ENCODE data around the gene NUDT3. TPM values are rescaled to one million over a fixed set of nuclear protein-coding genes. Genes with fewer than 3 reads are reported as not detected.

Gene NUDT3
- total RNA-seq, 4 donors from 2014 or later, result 51.6 to 88.7 (median 57.3) TPM

DNA sequence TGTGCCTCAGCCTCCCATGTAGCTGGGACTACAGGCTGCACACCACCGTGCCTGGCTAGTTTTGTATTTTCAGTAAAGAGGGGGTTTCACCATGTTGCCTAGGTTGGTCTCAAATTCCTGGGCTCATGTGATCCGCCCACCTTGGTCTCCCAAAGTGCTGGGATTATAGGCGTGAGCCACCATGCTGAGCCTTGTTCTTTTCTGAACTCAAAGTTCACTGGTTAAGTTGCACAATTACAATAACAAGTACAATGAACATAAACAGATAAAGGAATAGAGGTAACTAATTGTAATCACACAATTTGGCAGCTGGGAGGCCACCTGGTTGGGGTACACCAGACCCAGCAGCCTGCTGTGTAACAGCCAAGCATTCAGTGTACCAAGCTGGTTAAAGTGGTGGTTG is 6.7 kb downstream of the NUDT3 start:
- H3K4me3 ChIP-seq, result no peak overlapping the region
- H3K4me1 ChIP-seq, result peaks cover 0 to 96% (median 46%) of the 10 kb centered on the region in 4 donors
- H3K9me3 ChIP-seq, result no peaks in the 10 kb centered on the region
- 79 to 80% methylated on average over 3 of the region's 3 CpGs for WGBS, 2 donors
- no peaks in the 10 kb centered on the region for H3K27me3 ChIP-seq
- TF ChIP-seq EP300 (IDR thresholded peaks at IDR 0.05) (no peak), POLR2A (IDR thresholded peaks at IDR 0.05) (no peak)
- TF ChIP-seq, protein P1, sequence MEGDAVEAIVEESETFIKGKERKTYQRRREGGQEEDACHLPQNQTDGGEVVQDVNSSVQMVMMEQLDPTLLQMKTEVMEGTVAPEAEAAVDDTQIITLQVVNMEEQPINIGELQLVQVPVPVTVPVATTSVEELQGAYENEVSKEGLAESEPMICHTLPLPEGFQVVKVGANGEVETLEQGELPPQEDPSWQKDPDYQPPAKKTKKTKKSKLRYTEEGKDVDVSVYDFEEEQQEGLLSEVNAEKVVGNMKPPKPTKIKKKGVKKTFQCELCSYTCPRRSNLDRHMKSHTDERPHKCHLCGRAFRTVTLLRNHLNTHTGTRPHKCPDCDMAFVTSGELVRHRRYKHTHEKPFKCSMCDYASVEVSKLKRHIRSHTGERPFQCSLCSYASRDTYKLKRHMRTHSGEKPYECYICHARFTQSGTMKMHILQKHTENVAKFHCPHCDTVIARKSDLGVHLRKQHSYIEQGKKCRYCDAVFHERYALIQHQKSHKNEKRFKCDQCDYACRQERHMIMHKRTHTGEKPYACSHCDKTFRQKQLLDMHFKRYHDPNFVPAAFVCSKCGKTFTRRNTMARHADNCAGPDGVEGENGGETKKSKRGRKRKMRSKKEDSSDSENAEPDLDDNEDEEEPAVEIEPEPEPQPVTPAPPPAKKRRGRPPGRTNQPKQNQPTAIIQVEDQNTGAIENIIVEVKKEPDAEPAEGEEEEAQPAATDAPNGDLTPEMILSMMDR (IDR thresholded peaks at IDR 0.05), result no peak
- peak overlapping the region in 3 of 4 donors; percentile 23 to 87 (median 85) for H3K27ac ChIP-seq
- H3K36me3 ChIP-seq, result no peaks in the 10 kb centered on the region
- no peak for DNase-seq (ENCODE audit: low spot score in 2 of 2)

DNA sequence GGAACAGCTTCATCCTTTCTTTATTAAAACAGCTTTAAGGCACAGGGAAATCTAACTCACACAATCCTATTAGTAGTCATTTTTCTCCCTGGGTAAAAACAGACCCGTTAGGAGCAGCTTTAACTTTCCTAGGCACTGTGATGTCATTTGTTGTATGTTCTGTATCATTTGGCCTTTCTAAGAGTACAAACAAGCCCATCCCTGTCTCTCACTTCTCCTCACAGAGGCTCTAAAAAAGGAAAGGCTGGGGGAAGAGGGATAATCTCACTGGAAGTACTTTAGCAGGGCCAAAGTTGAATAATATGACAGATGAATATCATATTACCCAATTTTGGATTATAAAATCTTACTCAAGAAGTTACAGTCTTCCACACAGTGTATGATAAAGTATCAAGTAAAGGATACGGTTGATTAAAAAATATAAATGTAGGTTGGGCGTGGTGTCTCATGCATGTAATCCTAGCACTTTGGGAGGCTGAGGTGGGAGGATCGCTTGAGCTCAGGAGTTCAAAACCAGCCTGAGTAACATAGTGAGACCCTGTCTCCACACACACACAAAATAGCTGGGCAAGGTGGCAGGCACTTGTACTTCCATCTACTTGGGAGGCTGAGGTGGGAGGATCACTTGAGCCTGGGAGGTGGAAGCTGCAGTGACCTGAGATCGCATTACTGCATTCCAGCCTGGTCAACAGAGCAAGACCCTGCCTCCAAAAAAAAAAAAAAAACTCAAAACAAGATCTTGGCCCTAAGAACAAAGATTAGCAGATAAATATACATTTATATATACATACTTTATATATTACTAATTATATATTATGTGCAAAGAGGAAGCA is 7.9 kb downstream of the NUDT3 start:
- peaks cover 0 to 96% (median 42%) of the 10 kb centered on the region in 4 donors for H3K4me1 ChIP-seq
- no peaks in the 10 kb centered on the region for H3K9me3 ChIP-seq
- WGBS, 2 donors, result 64 to 65% methylated on average over 5 of the region's 5 CpGs
- H3K27me3 ChIP-seq, result no peaks in the 10 kb centered on the region
- TF ChIP-seq EP300 (IDR thresholded peaks at IDR 0.05) (no peak), POLR2A (IDR thresholded peaks at IDR 0.05) (no peak)
- TF ChIP-seq, protein P1 (IDR thresholded peaks at IDR 0.05), result no peak
- no peak for DNase-seq (ENCODE audit: low spot score in 2 of 2)
- H3K36me3 ChIP-seq, result peaks cover 0 to 2% (median 0%) of the 10 kb centered on the region in 3 donors
- peak overlapping the region; percentile 54 to 87 (median 73) for H3K27ac ChIP-seq
- H3K4me3 ChIP-seq, result no peak overlapping the region

- Histone ChIP-seq H3K9me3 (no peaks in the 10 kb centered on the region), H3K27ac (peak overlapping the region; percentile 54 to 87 (median 73)), H3K4me3 (no peak overlapping the region), H3K27me3 (no peaks in the 10 kb centered on the region), H3K4me1 (peaks cover 0 to 95% (median 39%) of the 10 kb centered on the region in 4 donors), H3K36me3 (peaks cover 0 to 6% (median 0%) of the 10 kb centered on the region in 3 donors)
- TF ChIP-seq POLR2A (IDR thresholded peaks at IDR 0.05), result no peak
- TF ChIP-seq, protein P1 (IDR thresholded peaks at IDR 0.05), result no peak
- TF ChIP-seq EP300 (IDR thresholded peaks at IDR 0.05), result peak in 1 of 2 donors; percentile 61
- 39 to 45% methylated on average over 6 of the region's 6 CpGs for WGBS, 2 donors
- DNase-seq (ENCODE audit: low spot score in 2 of 2), result no peak
Measured at GRCh38 chr6:34383656-34384320, 8.7 kb downstream of the NUDT3 start.

DNA sequence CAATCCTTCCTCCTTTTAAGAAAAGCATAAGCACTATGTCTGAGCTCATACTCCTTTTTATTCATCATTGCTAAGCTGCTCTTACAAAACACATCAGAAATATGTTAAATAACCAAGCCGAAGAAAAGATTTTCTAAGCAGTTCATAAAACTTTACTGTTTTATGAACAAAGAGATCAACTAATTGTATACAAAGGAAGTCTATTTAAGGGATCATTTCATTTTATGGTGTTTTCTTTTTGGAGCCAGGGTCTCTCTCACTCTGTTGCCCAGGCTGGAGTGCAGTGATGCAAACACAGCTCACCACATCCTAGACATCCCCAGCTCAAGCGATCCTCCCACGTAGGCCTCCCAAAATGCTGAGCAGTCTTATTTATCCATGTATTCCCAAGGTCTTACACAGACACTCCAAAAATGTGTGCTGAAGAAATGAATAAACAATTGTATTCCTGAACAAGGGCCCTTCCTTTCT is 9.3 kb downstream of the NUDT3 start:
- peaks cover 0 to 6% (median 0%) of the 10 kb centered on the region in 3 donors for H3K36me3 ChIP-seq
- 22 to 31% methylated on average over 3 of the region's 3 CpGs for WGBS, 2 donors
- no peak overlapping the region for H3K4me3 ChIP-seq
- H3K4me1 ChIP-seq, result peaks cover 0 to 95% (median 40%) of the 10 kb centered on the region in 4 donors
- DNase-seq (ENCODE audit: low spot score in 2 of 2), result no peak
- peak overlapping the region; percentile 54 to 87 (median 73) for H3K27ac ChIP-seq
- no peaks in the 10 kb centered on the region for H3K9me3 ChIP-seq
- H3K27me3 ChIP-seq, result no peaks in the 10 kb centered on the region
- TF ChIP-seq, protein P1 (IDR thresholded peaks at IDR 0.05), result no peak
- no peak for TF ChIP-seq EP300 (IDR thresholded peaks at IDR 0.05)
- no peak for TF ChIP-seq POLR2A (IDR thresholded peaks at IDR 0.05)
